ENCODE measurements around the gene CPLX1. TPM values are rescaled to one million over a fixed set of nuclear protein-coding genes. Genes with fewer than 3 reads are reported as not detected.

CPLX1 gene
- total RNA-seq, 3 donors from 2014 or later = 0.16 to 2.6 (median 1.2) TPM

DNA sequence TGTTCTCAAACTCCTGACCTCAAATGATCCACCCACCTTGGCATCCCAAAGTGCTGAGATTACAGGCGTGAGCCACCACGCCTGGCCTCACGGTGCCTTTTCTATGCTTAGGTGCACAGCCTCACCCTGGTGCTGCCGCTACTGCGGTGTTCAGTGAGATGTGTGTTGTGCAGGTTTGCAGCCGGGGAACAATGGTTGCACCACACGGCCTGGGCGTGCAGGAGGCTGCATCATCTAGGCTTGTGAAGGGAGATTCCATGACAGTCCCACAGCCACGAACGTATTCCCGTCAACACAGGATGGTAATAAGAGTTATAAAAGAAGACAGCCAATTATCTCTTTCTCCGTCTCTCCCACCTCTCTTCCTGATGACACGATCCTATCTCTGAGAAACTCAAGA lies 22.0 kb downstream of the CPLX1 start:
- H3K27me3 ChIP-seq = peaks cover 0 to 6% of the 10 kb centered on the region in 2 donors
- no peak overlapping the region for H3K4me3 ChIP-seq
- TF ChIP-seq POLR2AphosphoS5 (IDR thresholded peaks at IDR 0.05) = no peak
- no peak for TF ChIP-seq POLR2A (IDR thresholded peaks at IDR 0.05)
- TF ChIP-seq, protein P1, sequence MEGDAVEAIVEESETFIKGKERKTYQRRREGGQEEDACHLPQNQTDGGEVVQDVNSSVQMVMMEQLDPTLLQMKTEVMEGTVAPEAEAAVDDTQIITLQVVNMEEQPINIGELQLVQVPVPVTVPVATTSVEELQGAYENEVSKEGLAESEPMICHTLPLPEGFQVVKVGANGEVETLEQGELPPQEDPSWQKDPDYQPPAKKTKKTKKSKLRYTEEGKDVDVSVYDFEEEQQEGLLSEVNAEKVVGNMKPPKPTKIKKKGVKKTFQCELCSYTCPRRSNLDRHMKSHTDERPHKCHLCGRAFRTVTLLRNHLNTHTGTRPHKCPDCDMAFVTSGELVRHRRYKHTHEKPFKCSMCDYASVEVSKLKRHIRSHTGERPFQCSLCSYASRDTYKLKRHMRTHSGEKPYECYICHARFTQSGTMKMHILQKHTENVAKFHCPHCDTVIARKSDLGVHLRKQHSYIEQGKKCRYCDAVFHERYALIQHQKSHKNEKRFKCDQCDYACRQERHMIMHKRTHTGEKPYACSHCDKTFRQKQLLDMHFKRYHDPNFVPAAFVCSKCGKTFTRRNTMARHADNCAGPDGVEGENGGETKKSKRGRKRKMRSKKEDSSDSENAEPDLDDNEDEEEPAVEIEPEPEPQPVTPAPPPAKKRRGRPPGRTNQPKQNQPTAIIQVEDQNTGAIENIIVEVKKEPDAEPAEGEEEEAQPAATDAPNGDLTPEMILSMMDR (IDR thresholded peaks at IDR 0.05) = no peak
- H3K27ac ChIP-seq = no peak overlapping the region
- H3K9me3 ChIP-seq = no peaks in the 10 kb centered on the region
- no peaks in the 10 kb centered on the region for H3K4me1 ChIP-seq
- no peaks in the 10 kb centered on the region for H3K36me3 ChIP-seq
- DNase-seq (ENCODE audit: low spot score in 2 of 2) = no peak
- intact Hi-C loops (cut with DNase I; ENCODE audit: low total_unique reads) = no loop called here

DNA sequence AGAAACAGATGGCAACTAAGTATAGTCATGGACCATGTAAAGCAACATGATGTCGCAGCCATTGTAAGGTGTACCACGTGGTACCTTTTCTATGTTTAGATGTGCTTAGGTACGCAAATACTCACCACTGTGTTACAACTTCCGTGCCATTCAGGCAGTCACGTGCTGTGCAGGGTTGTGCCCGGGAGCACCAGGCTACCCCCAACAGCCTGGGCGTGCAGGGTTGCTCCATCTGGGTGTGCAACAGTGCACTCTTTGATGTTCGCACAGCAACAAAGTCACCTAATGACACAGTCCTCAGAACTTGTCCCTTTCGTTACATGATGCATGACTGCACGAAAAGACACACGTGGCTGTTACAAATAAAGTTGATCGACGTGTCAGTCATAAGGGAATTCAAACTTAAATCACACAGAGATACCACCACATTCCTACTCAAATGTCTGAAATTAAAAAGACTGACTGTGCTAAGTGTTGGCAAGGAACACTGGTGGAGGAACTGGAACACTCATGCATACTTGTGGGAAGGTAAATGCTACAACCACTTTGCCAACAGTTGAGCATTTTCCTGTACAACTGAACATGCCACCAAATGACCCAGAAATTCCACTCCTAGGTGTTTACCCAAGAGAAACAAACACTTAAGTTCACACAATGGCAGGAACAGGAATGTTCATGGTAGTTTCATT lies 24.3 kb downstream of the CPLX1 start:
- Histone ChIP-seq H3K27ac (no peak overlapping the region), H3K4me3 (no peak overlapping the region), H3K36me3 (no peaks in the 10 kb centered on the region), H3K9me3 (no peaks in the 10 kb centered on the region), H3K27me3 (peaks cover 0 to 6% of the 10 kb centered on the region in 2 donors), H3K4me1 (no peaks in the 10 kb centered on the region)
- TF ChIP-seq POLR2A (IDR thresholded peaks at IDR 0.05) (no peak), POLR2AphosphoS5 (IDR thresholded peaks at IDR 0.05) (no peak)
- intact Hi-C loops (cut with DNase I; ENCODE audit: low total_unique reads) = no loop called here
- no peak for DNase-seq (ENCODE audit: low spot score in 2 of 2)

DNA sequence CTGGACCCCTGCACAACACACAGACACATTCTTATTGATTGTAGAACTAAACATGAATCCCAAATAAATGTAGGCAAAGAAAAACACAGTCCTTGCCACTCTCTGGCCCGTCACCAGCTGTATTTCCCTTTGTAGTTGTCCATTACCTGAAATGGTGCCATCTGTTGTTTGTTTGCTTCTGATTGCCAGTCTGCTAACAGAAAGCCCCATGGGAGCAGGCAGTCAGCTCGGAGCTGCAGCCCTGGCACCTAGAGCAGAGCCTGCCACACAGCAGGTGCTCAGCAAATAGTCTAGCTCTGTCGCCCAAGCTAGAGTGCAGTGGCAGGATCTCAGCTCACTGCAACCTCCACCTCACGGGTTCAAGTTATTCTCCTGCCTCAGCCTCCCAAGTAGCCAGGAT lies 28.9 kb downstream of the CPLX1 start:
- TF ChIP-seq POLR2A (IDR thresholded peaks at IDR 0.05) (no peak), POLR2AphosphoS5 (IDR thresholded peaks at IDR 0.05) (no peak)
- TF ChIP-seq, protein P1 (IDR thresholded peaks at IDR 0.05) = no peak
- intact Hi-C loops (cut with DNase I; ENCODE audit: low total_unique reads) = no loop called here
- Histone ChIP-seq H3K27me3 (peaks cover 6 to 30% of the 10 kb centered on the region in 2 donors), H3K9me3 (no peaks in the 10 kb centered on the region), H3K27ac (no peak overlapping the region), H3K36me3 (no peaks in the 10 kb centered on the region), H3K4me1 (peaks cover 0 to 13% of the 10 kb centered on the region in 2 donors), H3K4me3 (no peak overlapping the region)
- no peak for DNase-seq (ENCODE audit: low spot score in 2 of 2)

DNA sequence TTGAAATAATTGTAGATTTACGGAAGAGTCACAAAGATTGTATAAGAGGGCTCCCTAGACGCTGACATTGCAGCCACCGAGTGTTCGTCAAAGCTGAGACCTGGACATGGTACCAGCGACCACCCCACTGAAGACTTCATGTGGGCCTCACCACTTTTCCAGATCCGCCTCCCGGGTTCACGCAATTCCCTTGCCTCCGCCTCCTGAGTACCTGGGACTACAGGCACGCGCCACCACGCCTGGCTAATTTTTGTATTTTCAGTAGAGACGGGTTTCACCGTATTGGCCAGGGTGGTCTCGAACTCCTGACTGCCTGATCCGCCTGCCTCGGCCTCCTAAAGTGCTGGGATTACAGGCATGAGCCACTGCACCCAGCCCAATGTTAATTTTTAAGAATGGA lies 29.7 kb downstream of the CPLX1 start:
- TF ChIP-seq POLR2A (IDR thresholded peaks at IDR 0.05) = no peak
- TF ChIP-seq POLR2AphosphoS5 (IDR thresholded peaks at IDR 0.05) = no peak
- TF ChIP-seq, protein P1 (IDR thresholded peaks at IDR 0.05) = no peak
- intact Hi-C loops (cut with DNase I; ENCODE audit: low total_unique reads) = no loop called here
- no peak for DNase-seq (ENCODE audit: low spot score in 2 of 2)
- no peaks in the 10 kb centered on the region for H3K36me3 ChIP-seq
- no peak overlapping the region for H3K4me3 ChIP-seq
- peaks cover 0 to 13% of the 10 kb centered on the region in 2 donors for H3K4me1 ChIP-seq
- H3K27me3 ChIP-seq = peaks cover 6 to 38% of the 10 kb centered on the region in 2 donors
- H3K9me3 ChIP-seq = no peaks in the 10 kb centered on the region
- H3K27ac ChIP-seq = no peak overlapping the region

DNA sequence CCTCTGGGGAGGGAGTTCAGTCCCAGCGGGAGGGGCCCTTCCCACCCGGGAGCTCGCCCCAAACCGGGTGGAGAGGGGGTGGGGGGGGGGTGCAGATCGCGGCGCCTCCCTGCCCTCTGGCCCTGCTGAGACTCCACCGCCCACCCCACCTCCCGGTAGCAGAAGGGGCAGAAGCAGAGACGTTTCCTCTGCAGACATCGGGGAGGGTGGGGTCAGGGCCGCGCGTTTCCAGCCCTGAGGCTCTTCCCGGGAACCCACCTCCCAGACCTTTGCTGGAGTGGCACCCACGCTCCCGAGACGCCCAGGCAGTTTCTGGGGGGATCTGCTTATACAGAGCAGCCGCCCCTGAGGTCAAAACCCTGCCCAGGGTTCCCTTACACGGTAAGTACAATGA lies 30.2 kb downstream of the CPLX1 start:
- H3K27me3 ChIP-seq = peaks cover 6 to 38% of the 10 kb centered on the region in 2 donors
- TF ChIP-seq, protein P1 (IDR thresholded peaks at IDR 0.05) = no peak
- TF ChIP-seq POLR2AphosphoS5 (IDR thresholded peaks at IDR 0.05) (no peak), POLR2A (IDR thresholded peaks at IDR 0.05) (no peak)

More for the DNA sequence above, 30.2 kb downstream of the CPLX1 start:
- no peak for DNase-seq (ENCODE audit: low spot score in 2 of 2)
- H3K4me3 ChIP-seq = peak overlapping the region in 2 of 3 donors; percentile 42 to 73
- H3K9me3 ChIP-seq = no peaks in the 10 kb centered on the region
- H3K27ac ChIP-seq = no peak overlapping the region
- H3K4me1 ChIP-seq = peaks cover 0 to 13% of the 10 kb centered on the region in 2 donors
- H3K36me3 ChIP-seq = no peaks in the 10 kb centered on the region
- intact Hi-C loops (cut with DNase I; ENCODE audit: low total_unique reads) = no loop called here
